Measurements from ENCODE around the gene RAD21L1. TPM values are rescaled to one million over a fixed set of nuclear protein-coding genes. Genes with fewer than 3 reads are reported as not detected.

The RAD21L1 gene
- total RNA-seq, 1 donor from 2014 or later, result not detected

DNA sequence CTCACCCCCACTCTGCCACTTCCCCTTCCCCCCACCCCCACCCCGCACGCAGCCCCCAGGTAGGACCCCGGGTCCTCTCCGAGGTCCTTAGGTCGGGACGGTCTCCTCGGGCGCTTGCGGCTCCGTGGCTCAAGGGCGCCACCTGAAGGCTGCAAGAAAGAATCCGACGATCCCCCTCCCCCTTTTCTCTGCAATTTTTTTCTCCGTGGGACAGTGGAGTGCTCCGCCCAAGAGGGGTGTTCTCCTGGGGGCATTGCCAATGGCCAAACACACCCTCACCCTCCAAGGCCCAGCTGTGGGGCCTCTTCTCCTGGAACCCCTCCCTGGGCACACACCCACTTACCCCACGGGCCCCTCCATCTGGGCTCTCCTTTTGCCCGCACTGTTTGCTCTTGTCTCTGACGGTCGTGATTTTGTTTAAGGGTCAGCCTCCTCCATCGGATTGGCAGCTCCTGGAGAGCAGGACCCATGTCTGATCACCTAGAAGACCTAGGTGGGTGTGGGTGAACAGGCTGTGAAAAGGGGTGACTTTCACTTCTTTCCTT is 40.0 kb upstream of the RAD21L1 start:
- H3K4me1 Mint-ChIP-seq, result peaks cover 7% of the 10 kb centered on the region
- peak overlapping the region; percentile 53 for H3K4me3 Mint-ChIP-seq
- no peaks in the 10 kb centered on the region for H3K9me3 Mint-ChIP-seq

DNA sequence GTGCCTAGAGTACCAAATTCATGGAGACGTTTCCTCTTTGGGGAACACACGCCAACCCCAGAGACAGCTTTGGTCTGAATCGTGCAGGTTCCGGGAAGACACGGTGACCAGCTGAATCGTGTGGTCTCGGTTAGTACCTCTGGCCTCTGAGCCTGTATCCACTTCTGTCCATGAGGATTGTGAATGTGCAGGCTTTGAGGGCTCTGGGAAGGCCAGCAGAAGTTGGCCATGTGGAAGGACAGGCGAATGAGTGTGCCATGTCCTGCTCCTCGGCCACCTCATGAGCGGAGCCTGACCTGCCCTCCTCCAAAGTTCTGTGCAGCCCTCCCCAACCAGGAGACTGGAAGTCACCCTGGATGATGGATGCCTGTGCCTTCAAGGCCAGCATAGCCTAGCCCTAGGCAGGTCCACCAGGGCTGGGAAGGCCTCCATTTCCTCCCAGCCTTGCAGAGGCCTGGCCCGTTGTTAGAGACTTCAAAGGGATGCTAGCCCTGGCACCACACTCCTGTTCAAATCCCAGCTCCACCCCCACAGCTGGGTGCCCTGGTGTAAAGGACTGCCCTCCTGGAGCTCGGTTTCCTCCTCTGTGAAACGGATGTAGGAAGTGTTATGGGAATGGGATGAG is 39.4 kb upstream of the RAD21L1 start:
- Mint-ChIP-seq H3K27me3 (ENCODE audit: low read depth) (peaks cover 59% of the 10 kb centered on the region), H3K4me1 (peaks cover 7% of the 10 kb centered on the region), H3K36me3 (ENCODE audit: low read depth) (no peaks in the 10 kb centered on the region), H3K27ac (ENCODE audit: unreplicated experiment) (no peak overlapping the region), H3K9me3 (no peaks in the 10 kb centered on the region), H3K4me3 (peak overlapping the region; percentile 53)
- TF ChIP-seq, protein P1, sequence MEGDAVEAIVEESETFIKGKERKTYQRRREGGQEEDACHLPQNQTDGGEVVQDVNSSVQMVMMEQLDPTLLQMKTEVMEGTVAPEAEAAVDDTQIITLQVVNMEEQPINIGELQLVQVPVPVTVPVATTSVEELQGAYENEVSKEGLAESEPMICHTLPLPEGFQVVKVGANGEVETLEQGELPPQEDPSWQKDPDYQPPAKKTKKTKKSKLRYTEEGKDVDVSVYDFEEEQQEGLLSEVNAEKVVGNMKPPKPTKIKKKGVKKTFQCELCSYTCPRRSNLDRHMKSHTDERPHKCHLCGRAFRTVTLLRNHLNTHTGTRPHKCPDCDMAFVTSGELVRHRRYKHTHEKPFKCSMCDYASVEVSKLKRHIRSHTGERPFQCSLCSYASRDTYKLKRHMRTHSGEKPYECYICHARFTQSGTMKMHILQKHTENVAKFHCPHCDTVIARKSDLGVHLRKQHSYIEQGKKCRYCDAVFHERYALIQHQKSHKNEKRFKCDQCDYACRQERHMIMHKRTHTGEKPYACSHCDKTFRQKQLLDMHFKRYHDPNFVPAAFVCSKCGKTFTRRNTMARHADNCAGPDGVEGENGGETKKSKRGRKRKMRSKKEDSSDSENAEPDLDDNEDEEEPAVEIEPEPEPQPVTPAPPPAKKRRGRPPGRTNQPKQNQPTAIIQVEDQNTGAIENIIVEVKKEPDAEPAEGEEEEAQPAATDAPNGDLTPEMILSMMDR (conservative IDR thresholded peaks at IDR 0.05), result no peak
- DNase-seq (ENCODE audit: low read depth, low spot score), result no peak

More for the DNA sequence above, 40.0 kb upstream of the RAD21L1 start:
- no peaks in the 10 kb centered on the region for H3K36me3 Mint-ChIP-seq (ENCODE audit: low read depth)
- H3K27ac Mint-ChIP-seq (ENCODE audit: unreplicated experiment), result no peak overlapping the region
- TF ChIP-seq, protein P1 (conservative IDR thresholded peaks at IDR 0.05), result peak; percentile 75
- H3K27me3 Mint-ChIP-seq (ENCODE audit: low read depth), result peaks cover 55% of the 10 kb centered on the region
- DNase-seq (ENCODE audit: low read depth, low spot score), result peak; percentile 62

DNA sequence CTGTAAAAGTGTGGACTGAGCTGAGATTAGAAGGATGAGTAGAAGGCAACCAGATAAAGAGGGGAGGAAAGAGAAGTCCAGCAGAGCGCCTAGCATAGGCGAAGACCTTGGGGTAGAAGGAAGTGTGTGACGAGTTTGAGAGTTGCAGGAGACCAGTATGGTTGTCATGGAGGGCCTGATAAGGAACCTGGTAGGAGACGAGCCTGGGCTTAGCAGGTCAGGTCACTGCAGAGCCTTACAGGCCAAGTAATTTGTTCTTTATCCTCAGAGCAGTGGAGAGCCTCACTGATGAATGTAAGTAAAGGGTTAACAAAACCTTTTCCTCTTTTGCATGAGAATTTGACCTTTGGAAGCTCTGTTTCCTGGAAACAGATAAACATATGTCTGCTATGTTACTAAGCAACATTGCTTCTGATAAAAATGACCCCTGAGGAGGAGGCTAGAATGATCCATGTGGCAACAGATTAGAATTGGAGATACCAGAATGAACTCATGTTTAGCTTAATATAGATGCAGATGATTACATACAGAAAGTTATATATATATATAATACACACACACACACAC is 38.2 kb upstream of the RAD21L1 start:
- Mint-ChIP-seq H3K27me3 (ENCODE audit: low read depth) (peaks cover 51% of the 10 kb centered on the region), H3K4me3 (no peak overlapping the region), H3K4me1 (peaks cover 7% of the 10 kb centered on the region), H3K9me3 (no peaks in the 10 kb centered on the region), H3K36me3 (ENCODE audit: low read depth) (no peaks in the 10 kb centered on the region), H3K27ac (ENCODE audit: unreplicated experiment) (no peak overlapping the region)
- TF ChIP-seq, protein P1 (conservative IDR thresholded peaks at IDR 0.05), result no peak
- DNase-seq (ENCODE audit: low read depth, low spot score), result no peak

DNA sequence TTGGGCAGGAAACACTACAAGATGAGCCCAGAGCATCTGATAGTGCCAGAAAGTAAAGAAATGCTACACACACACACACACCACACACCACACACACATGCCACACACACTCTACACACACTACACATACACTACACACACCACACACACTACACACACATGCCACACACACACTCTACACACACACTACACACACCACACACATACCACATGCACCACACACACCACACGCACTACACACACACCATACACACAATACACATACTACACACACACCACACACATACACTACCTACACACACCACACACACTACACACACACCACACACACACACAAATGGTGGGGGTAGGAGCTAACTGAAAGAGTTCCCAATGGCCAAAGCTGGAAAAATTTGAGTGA is 37.5 kb upstream of the RAD21L1 start:
- TF ChIP-seq, protein P1 (conservative IDR thresholded peaks at IDR 0.05), result no peak
- Mint-ChIP-seq H3K4me1 (peaks cover 7% of the 10 kb centered on the region), H3K9me3 (no peaks in the 10 kb centered on the region), H3K36me3 (ENCODE audit: low read depth) (no peaks in the 10 kb centered on the region), H3K27me3 (ENCODE audit: low read depth) (peaks cover 45% of the 10 kb centered on the region), H3K4me3 (no peak overlapping the region), H3K27ac (ENCODE audit: unreplicated experiment) (no peak overlapping the region)
- DNase-seq (ENCODE audit: low read depth, low spot score), result no peak

DNA sequence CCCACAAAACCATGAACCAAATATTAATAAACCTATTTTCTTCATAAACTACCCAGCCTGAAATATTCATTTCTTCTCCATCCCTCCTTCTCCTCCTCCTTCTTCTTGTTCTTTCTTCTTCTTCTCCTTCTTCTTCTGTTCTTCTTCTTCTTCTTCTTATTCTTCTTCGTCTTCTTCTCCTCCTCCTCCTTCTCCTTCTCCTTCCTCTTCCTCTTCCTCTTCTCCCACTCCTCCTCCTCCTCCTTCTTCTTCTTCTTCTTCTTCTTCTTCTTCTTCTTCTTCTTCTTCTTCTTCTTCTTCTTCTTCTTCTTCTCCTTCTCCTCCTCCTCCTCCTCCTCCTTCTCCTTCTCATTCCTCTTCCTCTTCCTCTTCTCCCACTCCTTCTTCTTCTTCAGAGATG is 36.0 kb upstream of the RAD21L1 start:
- no peaks in the 10 kb centered on the region for H3K4me1 Mint-ChIP-seq
- no peak overlapping the region for H3K4me3 Mint-ChIP-seq
- peaks cover 30% of the 10 kb centered on the region for H3K27me3 Mint-ChIP-seq (ENCODE audit: low read depth)
- no peaks in the 10 kb centered on the region for H3K36me3 Mint-ChIP-seq (ENCODE audit: low read depth)
- TF ChIP-seq, protein P1 (conservative IDR thresholded peaks at IDR 0.05), result no peak
- H3K27ac Mint-ChIP-seq (ENCODE audit: unreplicated experiment), result no peak overlapping the region
- DNase-seq (ENCODE audit: low read depth, low spot score), result no peak
- H3K9me3 Mint-ChIP-seq, result no peaks in the 10 kb centered on the region

Data from neural crest cell (in vitro differentiated cells).